Activated gamma-delta T cell treated with Interleukin-2 at 50 U/mL for 16 hours (primary cell): Measurements from ENCODE around the gene C10orf67.
"Not testable (repeated sequence)": the region's sequence is repeated elsewhere in the genome, so short reads cannot be mapped to it uniquely, and the experiment has no call there.

ENCODE experiments used
- DNase-seq: peaks from one replicate; pipeline ENCODE4 v3.0.0-alpha.2; 2020

The C10orf67 gene

DNA sequence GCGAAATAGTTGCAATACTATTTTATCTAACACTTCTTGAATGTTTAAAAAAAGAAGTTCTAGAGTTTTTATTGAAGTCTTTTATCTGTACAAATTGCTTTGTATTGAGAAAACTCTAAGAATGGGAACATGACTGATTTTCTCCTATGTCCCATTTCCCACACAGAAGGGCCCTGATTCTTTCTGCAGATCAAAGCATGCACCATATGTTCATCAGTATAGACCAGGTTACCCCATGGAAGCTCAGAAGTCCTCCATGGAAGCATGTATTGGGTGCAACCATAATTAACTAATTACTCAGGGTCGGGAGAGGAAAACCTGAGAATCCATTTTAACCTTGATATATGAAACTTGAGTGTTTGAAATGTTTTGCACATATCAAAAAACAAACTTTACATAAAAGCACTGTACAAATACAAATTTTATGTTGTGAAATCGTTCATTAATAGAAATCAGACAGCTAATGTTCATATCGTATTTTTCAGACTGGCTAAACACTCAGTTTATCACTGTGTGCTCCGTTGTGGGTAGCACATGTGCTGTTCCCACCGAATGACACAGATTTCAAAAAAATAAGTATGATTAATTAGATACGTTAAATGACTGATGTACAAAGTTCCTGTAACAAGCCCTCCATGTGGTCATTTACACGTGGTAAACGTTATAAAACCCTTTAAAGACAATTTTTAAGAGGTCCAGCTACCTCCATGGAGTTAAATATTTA is 81.0 kb downstream of the C10orf67 start:
- DNase-seq = no peak

DNA sequence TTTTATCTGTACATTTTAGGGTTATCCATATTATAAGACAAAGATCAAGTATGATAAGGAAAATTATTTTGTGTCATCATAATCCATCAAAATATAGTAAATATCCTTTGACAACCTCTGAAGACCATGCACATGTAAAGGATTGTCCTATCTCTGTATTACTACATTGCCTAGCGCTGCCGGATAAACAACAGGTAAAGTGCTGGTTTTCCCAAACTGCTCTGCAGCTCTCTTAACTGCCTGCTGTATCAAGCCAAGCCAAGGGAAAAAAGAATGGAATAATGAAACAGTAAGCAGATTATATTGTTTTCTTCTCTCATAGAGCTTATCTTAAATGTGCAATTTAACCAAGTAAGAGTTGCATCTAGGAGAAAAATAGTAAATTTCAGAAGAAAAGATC is 81.7 kb downstream of the C10orf67 start:
- DNase-seq = no peak

DNA sequence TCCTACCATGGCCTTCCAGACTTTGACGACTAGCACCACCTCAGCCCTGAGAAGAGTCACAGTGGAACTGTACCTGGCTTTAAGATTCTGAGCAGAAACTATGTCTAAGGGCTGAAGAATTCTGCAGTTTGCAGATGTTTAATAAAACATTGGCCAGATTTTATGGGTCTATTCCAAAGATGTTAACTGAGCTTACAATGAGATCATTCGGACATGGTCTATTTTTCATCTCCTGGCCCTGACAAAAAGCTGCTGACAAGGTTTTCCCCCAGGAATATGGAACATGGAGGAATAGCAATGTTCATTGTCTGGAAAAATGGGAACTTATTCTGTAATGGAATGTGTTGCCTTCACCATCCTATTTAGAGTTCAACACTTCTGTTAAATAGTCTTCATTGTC is 86.1 kb downstream of the C10orf67 start:
- DNase-seq = no peak

DNA sequence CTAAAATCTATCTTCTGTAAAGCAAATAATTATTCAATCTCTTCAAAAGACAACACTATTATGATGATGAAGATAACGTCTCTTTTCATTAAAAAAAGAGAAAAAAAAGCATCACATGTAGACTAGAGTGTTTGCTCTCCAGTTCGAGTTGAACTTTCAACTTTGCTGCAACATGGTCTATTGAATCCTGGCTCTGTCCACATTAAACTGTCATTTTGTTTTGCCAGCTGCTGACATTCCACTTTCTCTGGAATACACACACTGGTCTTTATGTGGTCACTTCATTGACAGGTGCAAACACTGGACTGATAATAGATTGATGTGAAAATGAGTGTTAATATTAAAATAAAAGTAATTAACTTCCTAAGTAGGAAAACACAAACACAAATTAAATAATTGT is 90.8 kb downstream of the C10orf67 start:
- DNase-seq = no peak

DNA sequence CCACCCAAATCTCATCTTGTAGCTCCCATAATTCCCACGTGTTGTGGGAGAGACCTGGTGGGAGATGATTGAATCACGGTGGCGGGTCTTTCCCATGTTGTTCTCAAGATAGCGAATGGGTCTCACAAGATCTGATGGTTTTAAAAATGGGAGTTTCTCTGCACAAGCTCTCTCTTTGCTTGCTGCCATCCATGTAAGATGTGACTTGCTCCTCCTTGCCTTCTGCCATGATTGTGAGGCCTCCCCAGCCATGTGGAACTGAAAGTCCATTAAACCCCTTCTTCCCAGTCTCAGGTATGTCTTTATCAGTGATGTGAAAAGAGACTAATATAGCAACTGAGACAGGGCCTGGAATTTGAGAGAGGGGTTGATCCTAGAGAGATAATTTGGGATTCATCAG is 91.7 kb downstream of the C10orf67 start:
- DNase-seq = not testable (repeated sequence)

DNA sequence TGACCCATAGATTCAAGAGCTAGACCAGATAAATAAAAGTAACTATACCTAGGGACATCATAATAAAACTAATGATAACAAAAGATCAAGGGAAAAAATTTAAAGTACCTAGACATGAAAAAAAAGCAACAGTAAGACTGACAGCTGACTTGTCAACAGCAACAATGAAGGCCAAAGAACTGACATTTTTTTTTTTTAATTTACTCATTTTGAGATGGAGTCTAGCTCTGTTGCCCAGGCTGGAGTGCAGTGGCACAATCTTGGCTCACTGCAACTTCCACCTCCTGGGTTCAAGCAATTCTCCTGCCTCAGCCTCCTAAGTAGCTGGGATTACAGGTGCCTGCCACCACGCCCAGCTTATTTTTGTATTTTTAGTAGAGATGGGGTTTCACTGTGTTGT is 102.8 kb downstream of the C10orf67 start:
- DNase-seq = not testable (repeated sequence)

DNA sequence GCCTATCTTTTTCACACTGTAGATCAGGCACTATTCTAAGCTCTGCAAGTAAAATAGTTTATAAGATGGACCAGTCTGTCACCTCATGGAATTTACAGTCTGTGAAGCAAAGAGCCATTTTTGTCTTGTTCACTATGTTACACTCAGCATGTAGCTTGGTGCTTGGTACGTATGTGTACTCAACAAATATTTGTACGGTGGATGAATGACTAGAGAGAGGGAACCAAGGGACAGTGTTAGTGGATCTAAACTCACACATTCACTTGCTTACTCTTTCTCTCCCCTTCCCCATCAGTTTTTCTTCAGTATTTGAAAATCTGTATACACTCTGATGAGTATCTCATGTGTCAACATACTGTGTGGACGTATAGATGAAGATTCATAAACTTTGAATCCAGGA is 106.6 kb downstream of the C10orf67 start:
- no peak for DNase-seq

DNA sequence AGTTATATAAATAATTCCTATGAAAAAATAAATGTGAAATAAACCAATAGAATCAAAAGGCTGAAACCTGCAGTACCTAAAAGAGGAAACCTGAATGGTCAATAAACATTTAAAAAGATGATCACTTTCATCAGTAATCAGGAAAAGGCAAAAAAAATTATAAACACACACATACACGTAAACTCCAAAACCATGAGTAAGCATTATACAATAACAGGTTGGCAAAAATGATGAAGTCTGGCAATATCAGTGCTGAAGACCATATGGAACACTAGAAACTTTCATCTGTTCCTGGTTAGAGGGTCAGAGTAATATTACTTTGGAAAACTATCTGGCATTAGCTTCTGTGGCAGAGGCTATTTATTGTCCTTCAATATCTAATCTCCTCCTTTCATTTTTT is 114.0 kb downstream of the C10orf67 start:
- no peak for DNase-seq

DNA sequence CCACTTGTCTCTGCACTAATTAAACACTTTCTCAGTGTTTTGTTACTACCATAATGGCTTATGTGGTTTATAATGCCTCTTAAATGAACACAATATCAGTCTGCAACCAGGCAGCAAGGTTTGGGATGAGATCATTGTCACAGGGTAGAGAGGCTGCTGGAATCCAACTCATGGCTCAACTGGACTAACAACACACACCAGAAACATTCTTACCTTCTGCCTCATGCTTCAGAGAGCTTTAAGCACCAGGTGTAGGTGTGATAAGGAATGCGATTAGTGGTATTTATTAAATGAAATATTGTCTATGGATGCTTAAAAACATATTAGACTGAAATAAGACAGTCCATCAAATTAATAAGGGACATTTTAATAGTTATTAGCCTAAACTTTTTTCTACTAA is 127.1 kb downstream of the C10orf67 start:
- no peak for DNase-seq

DNA sequence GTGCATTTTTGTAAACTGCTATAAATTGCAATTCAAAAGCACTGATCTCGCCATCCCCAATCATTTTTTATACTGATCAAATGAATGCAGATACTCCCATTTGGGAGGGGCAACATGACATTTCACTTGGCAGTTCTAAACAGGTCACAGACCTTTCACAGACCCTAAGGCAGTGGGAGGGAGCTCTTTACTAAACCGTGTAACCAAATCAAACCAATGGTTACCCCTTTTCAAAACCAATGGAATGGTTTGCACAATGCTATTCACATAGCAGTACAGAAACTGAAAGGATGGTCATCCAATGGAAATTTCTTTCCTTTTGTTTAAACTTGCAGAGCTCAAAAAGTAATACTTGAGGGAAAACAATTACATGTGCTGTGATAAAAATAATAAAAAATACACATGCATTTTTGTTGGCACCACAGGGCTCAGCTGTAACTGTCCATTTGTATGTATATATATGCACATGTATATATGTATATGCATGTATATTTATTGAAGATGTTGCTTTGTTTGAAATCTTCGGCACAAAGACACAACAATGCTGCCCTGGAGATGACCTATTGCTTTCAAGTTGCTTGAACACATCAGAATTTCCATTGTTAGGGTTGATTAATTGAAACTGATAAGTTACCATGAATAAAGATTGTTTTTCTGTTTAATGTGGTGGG is 138.5 kb downstream of the C10orf67 start:
- no peak for DNase-seq

DNA sequence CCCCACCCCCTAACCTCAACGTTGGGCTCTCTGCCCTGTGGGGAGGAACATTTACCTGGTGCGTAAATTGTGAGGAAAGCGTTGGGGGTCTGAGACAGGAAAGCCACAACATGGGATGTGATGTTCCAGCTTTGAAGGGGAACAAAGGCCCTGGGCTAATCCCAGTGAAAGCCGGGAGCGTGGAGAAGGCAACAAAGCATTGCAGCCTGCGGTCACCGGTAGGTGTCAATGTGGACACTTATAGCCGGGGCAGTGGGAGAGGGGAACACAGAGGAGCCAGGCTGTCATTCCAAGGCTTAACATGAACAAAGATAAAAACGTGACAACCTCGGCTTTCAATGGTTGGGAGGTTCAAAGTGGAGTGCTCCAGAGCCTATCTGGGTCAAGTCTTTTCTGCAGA is 139.8 kb downstream of the C10orf67 start:
- no peak for DNase-seq

DNA sequence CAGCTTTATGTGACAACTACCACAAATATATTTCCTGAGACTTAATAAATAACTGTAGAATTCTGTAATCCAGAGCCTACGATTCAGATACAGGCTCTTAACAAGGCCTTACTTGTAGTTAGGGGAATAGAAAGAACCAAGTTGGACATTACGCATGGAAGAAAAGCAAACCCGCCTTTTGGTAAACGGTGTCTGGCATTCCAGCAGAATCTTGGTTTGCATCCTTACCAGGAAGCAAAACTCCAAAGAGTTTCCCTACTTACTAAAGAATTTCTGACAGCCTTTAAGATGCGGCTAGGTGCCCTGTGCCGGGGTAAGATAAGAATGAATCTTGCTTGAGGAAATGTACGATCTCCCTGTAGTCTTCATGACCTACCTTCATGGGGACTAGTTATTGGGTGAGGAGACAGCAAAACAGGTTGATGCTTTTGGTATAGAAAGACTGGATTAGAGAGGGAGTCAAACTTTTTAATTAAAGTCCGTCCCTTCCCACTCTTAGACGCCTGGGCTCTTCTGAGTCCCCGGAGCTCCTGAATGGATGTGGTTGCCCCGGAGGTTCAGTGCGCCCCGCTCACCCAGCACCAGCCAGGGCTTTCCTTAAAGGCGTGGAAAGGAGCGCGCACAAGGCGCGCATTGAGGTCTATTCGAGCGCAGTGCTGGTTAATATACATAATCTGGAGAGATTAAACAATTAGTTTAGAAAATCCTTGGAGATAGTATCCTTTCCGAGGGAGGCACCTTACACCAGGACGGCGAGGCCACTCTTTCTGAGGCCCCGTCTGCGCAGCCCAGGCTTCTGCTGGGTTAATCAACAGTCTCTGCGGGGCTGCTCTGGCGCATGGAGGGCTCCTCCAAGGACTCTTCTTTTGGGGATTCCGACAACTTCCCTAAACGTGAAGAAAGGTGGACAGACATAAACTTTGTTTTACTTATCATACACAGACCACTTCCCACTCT is 140.9 kb downstream of the C10orf67 start:
- DNase-seq = no peak

DNA sequence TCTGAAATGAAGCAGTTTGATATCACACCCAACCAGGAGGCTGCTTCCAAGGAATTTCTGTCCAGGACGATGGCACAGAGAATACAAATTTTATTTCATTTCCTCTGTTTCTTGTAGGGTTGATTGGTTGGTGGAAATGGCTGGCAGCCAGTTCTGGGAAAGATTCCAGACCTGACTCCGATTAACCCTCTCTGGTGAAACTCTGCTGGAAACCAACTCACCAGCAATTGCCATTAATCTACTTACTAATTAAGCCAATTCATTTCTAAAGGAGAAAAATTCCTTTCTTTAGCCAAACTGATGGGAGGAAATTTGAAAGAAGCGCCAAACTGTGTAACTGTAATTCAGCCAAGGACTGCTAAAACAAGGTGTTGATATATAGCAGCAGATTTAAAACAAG is 141.8 kb downstream of the C10orf67 start:
- DNase-seq = no peak

DNA sequence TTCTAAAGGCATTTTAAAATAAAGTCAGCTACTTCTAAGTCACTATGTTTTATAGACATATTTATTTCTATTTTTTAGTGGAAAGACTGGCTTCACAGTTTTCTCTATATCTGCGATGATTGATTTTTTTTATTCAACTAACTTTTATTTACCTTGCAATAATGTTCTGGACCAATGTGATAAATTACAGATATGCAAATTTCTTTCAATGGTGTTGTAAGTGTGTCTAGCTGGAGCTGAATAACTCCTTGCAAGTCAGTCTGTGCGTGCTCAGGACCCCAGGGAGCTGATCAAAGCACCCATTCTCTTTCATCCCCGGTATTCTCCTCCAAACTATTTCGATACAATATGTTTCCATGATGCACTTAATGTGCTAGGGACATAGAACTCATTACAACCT is 142.8 kb downstream of the C10orf67 start:
- DNase-seq = no peak

DNA sequence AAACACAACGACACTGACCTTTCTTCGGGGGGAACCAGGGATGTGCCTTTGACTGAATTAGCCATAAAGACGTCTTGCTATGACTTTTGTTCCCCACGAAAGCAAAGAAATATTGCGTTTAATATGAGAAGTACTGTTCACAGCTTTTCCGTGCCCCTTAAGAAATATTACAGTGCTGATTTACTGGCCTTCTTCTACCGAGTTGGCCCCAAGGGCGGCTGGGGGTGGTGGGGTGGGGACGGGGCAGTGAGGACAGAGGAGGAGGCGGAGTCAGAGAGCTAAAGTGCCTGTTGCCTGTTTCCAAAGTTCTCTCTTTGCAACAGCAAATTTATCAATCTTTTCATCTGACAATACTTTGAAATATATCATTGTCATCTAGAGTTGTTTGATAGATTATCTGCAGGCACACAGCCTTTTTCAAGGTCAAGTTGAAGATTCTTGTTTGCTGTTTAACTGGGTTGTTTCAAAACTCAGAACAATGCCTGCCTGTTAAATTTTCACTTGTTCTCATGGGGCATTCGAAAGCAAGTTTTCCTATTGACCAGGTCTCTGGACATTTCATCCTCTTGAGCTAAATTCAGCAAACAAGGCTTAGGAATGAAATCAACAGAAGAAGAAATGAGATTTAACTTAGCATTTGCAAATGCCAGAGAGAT is 143.5 kb downstream of the C10orf67 start:
- DNase-seq = no peak

DNA sequence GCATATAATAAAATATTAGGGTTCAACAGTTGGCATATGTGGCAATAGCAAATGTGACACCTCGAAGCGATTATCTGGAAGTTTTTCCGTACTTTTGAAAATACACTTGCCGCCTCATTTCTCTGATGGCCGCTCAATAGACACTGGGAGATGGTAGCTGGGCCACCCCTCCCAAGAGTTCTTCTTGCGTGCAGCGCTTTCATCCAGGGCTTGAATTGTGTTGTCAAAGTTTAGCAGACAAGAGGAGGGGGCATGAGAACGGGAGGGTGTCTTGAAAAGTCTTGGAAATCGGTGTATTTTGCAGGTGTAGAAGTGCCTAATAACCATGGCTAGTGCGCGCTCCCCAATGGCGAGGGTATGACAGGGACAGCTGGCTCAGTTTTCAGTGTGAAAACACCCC is 144.0 kb downstream of the C10orf67 start:
- DNase-seq = no peak

DNA sequence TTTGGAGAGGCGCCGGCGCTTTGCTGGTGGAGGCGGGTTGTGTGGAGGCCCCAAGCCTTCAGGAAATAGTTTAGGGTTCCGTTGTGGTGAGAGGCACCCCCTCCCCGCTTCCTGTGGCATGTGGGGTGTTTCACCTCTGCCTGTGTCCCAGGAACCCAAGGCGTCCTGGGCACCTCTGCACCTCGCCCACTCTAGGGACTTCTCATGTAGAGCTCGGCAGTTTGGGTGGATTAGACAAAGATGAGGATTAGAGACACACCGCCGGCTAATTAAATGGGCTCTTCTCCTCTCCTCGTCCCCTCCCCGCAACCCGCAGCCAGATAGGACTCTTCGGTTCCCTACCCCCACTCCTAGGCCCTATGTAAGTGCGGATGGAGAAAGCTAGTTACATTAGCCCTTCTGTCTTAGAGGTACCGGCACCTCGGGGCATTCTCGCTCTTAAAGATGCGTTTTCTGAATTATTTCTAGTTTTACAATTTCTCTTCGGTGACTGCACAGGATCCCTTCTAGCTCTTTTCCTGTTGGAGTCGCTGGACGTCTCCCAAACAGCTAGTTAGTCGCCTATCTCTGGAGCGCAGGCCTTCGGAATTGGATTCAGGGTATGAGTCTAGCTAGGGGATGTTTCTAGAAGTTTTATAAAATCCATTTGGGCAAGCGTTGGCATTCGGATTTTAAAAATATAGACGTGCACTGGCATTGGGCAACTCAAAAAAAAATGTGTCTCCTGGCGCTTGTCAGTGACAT is 144.7 kb downstream of the C10orf67 start:
- DNase-seq = no peak

DNA sequence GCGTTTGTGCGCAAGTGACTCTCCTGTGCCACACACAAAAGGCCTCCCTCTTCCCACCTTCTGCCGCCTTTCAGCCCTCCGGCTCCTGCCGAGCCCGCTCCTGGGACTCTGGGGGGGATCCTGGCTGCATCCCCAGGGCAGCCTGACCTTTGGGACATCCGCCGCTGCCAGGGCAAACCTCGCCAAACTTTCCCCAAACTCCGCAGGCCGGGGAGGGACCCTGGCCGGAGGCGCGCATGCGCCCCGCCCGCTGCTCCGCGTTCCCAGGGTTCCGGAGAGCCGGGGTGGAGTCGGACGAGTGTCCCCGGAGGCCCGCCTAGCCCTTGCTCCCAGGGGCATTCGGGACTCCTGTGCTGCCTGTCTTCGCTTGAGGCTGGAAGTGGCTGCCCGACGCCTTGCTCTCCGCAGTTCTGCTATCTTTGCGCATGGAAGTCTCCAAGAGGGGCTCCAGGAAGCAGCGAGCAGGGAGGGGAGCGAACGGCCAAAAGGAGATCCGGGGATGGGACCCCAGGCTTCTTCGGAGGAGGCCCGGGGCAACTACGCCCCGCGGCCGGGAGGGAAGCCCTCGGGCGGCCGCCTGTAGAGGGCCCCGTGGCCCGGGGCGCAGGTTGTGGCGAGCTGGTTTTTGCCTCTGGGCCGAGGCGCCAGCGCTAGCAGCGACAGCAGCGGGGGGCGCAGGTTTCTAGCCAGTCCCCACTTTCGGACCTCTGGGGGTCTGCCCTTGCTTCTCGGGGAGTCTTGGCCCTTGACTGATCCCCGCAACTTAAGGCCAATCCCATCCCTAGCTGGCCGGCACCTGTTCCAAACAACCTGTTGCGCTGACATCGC is 145.4 kb downstream of the C10orf67 start:
- DNase-seq = no peak

DNA sequence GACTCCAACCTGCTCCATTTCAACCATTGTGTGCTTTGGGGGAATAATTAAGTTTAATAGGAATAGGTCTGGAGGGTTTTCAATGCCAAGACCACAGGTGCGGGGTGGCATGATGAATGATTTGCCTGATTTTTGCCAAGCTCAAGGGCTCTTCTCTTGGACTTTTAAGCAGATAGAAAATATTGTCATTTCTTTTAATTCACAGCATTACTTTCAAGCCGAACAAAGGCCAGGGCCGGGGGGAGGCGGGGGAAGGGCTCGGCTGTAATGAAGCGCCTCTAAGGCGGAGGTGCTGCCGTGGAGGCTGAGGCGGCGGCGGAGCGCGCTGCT is 146.0 kb downstream of the C10orf67 start:
- no peak for DNase-seq

DNA sequence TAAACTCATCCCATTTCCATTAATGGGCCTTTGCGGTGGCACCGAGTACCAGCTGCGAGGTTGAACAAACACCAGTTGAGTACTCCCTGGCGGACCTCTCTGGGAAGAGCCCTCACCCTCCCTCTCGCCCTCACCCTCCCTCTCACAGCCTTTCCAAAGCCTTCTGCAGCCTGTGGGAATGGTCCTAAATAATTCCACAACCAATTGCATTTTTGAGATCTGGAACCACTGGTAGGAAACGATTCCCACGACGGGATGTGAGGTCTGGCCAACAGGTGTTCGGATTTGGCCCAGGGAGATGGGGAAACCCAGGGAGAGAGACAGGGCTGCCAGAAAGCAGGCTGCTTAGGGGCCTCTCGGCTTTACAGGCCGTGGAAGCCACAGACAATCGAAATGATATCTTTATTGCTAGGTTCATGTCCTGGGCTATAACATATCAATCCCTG is 147.2 kb downstream of the C10orf67 start:
- no peak for DNase-seq

DNA sequence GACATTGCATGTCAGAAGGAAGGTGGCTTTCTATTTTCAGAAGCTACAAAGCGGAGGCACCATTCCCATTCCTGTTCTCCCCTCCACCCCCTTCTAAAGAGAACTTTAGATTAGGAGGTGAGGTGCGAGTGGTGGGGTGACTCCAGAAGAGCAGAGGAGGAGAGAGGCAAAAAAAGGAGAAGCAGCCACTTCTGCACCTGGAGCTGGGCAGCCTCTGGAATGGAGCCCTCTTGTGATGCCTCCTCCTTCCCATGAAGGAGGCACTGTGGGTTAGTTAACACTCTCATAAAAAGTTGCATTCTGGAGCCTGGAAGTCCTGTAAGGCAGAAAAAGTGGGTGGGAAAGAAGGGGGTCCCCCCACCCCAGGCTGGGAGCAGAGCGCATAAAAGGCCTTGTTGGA is 147.7 kb downstream of the C10orf67 start:
- DNase-seq = no peak
